Suprapubic skin (tissue), 3 donors: ENCODE measurements around the gene SLC22A23.

ENCODE experiments used
- CTCF ChIP-seq, 2 donors: fragments of 200-600 bp in 1 of 2; fragments of 450-650 bp in 1 of 2; sonication (generic) in 1 of 2; IDR thresholded peaks; one replicate each; pipeline ENCODE4 v1.5.1; 2016 to 2019; ENCODE audit warnings: antibody characterized with exemption in 2 of 2, mild to moderate bottlenecking in 1 of 2, moderate library complexity in 1 of 2
- POLR2AphosphoS5 ChIP-seq, 3 donors: sonication (generic); formaldehyde crosslinking; IDR thresholded peaks; one replicate each; pipeline ENCODE4 v1.6.1; 2017; ENCODE audit warnings: antibody characterized with exemption in 3 of 3

DNA sequence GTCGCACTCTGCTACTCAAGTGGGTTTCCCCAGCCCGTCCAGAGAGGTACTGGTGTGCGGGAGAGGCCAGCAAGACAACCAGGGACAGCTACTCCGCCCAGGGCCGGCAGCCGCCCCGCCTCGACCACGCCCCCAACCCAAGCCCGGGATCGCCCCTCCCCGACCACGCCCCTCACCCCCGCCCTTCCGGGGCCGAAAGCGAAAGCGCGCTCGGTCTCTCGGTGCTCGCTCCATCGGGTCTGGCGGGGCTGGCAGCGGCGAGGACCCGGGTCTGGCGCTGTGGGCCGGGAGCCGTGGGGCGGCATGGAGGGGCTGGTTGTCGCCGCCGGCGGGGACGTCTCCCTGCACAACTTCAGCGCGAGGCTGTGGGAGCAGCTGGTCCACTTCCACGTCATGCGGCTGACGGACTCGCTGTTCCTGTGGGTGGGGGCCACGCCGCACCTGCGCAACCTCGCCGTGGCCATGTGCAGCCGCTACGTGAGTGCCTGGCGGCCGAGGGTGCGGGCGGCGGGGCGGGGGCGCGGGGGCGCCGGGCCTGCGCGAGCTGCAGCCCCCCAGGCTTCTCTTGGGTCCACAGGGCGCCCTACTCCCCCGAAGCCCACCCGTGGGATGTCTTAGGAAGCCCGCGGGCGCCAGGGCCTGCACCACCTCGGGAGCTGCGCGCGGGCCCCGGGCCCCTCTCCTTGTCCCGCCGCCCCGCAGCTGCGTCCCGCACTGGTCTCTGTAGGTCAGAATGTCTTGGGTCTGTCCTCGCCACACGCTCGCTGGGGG, 197.9 kb downstream of the SLC22A23 start, which contains the start of gene PSMG4:
- TF ChIP-seq POLR2AphosphoS5 (IDR thresholded peaks at IDR 0.05), result peak in 1 of 3 donors; percentile 86
- TF ChIP-seq CTCF (IDR thresholded peaks at IDR 0.05), result no peak
